ENCODE results near the gene SYCE3. TPM values are rescaled to one million over a fixed set of nuclear protein-coding genes. Genes with fewer than 3 reads are reported as not detected.

Gene SYCE3
- total and polyA plus RNA-seq, 2 experiments from 2014 or later: not detected

- H3K4me2 ChIP-seq: no peak overlapping the region
- no peak for ATAC-seq
- H3K4me1 ChIP-seq (ENCODE audit: insufficient read depth): no peaks in the 10 kb centered on the region; the same call in 1 of the 2 replicates
- H3K27ac Mint-ChIP-seq: no peak overlapping the region
- no peak for DNase-seq (ENCODE audit: low spot score)
- H3K9me2 ChIP-seq (ENCODE audit: insufficient read depth): no peaks in the 10 kb centered on the region
- peaks cover 13% of the 10 kb centered on the region for H3K4me1 Mint-ChIP-seq
- H3K36me3 ChIP-seq (ENCODE audit: insufficient read depth): no peaks in the 10 kb centered on the region
- 0 out of 2 replicates have a peak, but pooled peaks cover 8% of the 10 kb centered on the region for H3K27me3 ChIP-seq (ENCODE audit: insufficient read depth)
- peaks cover 20% of the 10 kb centered on the region for H3K27me3 Mint-ChIP-seq (ENCODE audit: insufficient read depth, low read depth, poor library complexity)
- H3K79me2 ChIP-seq (replicated peaks; ENCODE audit: insufficient read depth): no peaks in the 10 kb centered on the region
- no peak overlapping the region for H3K4me3 Mint-ChIP-seq
- no peaks in the 10 kb centered on the region; the same call in 1 of the 2 replicates for H3F3A ChIP-seq (replicated peaks; ENCODE audit: low read depth)
- H3K4me3 ChIP-seq: no peak overlapping the region
- no peaks in the 10 kb centered on the region for H3K36me3 Mint-ChIP-seq (ENCODE audit: low read depth)
- H2AFZ ChIP-seq: no peak overlapping the region
- TF ChIP-seq JUNB (IDR thresholded peaks at IDR 0.05; ENCODE audit: unreplicated experiment) (no peak), POLR2AphosphoS5 (IDR thresholded peaks at IDR 0.05; ENCODE audit: low read depth) (no peak), CTCF (conservative IDR thresholded peaks at IDR 0.05; ENCODE audit: low read depth in 2 of 2) (no peak), EZH2phosphoT487 (IDR thresholded peaks at IDR 0.05; ENCODE audit: unreplicated experiment) (no peak)
- no peak overlapping the region for H3K27ac ChIP-seq (ENCODE audit: low read depth)
- H4K20me1 ChIP-seq (replicated peaks; ENCODE audit: insufficient read depth): no peaks in the 10 kb centered on the region; the same call in 1 of the 2 replicates
- no peaks in the 10 kb centered on the region for H3K9me3 Mint-ChIP-seq
These were observed 48.8 kb upstream of the SYCE3 start for GRCh38 chr22:50611341-50612060.

- H3F3A ChIP-seq (replicated peaks; ENCODE audit: low read depth): no peaks in the 10 kb centered on the region; the same call in 1 of the 2 replicates
- Mint-ChIP-seq H3K27me3 (ENCODE audit: insufficient read depth, low read depth, poor library complexity) (peaks cover 29% of the 10 kb centered on the region), H3K36me3 (ENCODE audit: low read depth) (no peaks in the 10 kb centered on the region), H3K4me1 (peaks cover 13% of the 10 kb centered on the region), H3K9me3 (no peaks in the 10 kb centered on the region), H3K27ac (no peak overlapping the region), H3K4me3 (no peak overlapping the region)
- H2AFZ ChIP-seq: no peak overlapping the region
- no peaks in the 10 kb centered on the region for H3K79me2 ChIP-seq (replicated peaks; ENCODE audit: insufficient read depth)
- no peak overlapping the region for H3K4me3 ChIP-seq
- H3K4me2 ChIP-seq: no peak overlapping the region
- H3K9me2 ChIP-seq (ENCODE audit: insufficient read depth): no peaks in the 10 kb centered on the region
- peaks cover 15% of the 10 kb centered on the region for H3K27me3 ChIP-seq (ENCODE audit: insufficient read depth)
- no peak overlapping the region for H3K27ac ChIP-seq (ENCODE audit: low read depth)
- no peak for DNase-seq (ENCODE audit: low spot score)
- H3K36me3 ChIP-seq (ENCODE audit: insufficient read depth): no peaks in the 10 kb centered on the region
- H3K4me1 ChIP-seq (ENCODE audit: insufficient read depth): no peaks in the 10 kb centered on the region; the same call in 1 of the 2 replicates
- ATAC-seq: no peak
- H4K20me1 ChIP-seq (replicated peaks; ENCODE audit: insufficient read depth): no peaks in the 10 kb centered on the region; the same call in 1 of the 2 replicates
- TF ChIP-seq CREB1 (CRISPR knock-in tag; IDR thresholded peaks at IDR 0.05; ENCODE audit: low read depth): no peak
- TF ChIP-seq ZNF114 (CRISPR knock-in tag; IDR thresholded peaks at IDR 0.05): no peak
These were observed 47.9 kb upstream of the SYCE3 start for GRCh38 chr22:50610581-50610980.

GRCh38 chr22:50610041-50610451, 47.3 kb upstream of the SYCE3 start:
- Mint-ChIP-seq H3K27ac (no peak overlapping the region), H3K4me1 (peaks cover 13% of the 10 kb centered on the region), H3K9me3 (no peaks in the 10 kb centered on the region), H3K4me3 (no peak overlapping the region), H3K27me3 (ENCODE audit: insufficient read depth, low read depth, poor library complexity) (peaks cover 33% of the 10 kb centered on the region), H3K36me3 (ENCODE audit: low read depth) (no peaks in the 10 kb centered on the region)
- no peaks in the 10 kb centered on the region for H3K9me2 ChIP-seq (ENCODE audit: insufficient read depth)
- no peak overlapping the region for H3K27ac ChIP-seq (ENCODE audit: low read depth)
- no peaks in the 10 kb centered on the region for H3K36me3 ChIP-seq (ENCODE audit: insufficient read depth)
- DNase-seq (ENCODE audit: low spot score): no peak
- no peaks in the 10 kb centered on the region; the same call in 1 of the 2 replicates for H4K20me1 ChIP-seq (replicated peaks; ENCODE audit: insufficient read depth)
- no peak overlapping the region for H3K4me2 ChIP-seq
- H3K79me2 ChIP-seq (replicated peaks; ENCODE audit: insufficient read depth): no peaks in the 10 kb centered on the region
- no peaks in the 10 kb centered on the region; the same call in 1 of the 2 replicates for H3K4me1 ChIP-seq (ENCODE audit: insufficient read depth)
- no peak overlapping the region for H2AFZ ChIP-seq
- H3F3A ChIP-seq (replicated peaks; ENCODE audit: low read depth): no peaks in the 10 kb centered on the region; the same call in 1 of the 2 replicates
- ATAC-seq: no peak
- peaks cover 21% of the 10 kb centered on the region for H3K27me3 ChIP-seq (ENCODE audit: insufficient read depth)
- H3K4me3 ChIP-seq: no peak overlapping the region
- TF ChIP-seq ZNF331 (CRISPR knock-in tag; IDR thresholded peaks at IDR 0.05; ENCODE audit: low read depth) (no peak), ZNF462 (CRISPR knock-in tag; IDR thresholded peaks at IDR 0.05) (no peak), NANOG (IDR thresholded peaks at IDR 0.05; ENCODE audit: borderline replicate concordance) (no peak)

Measured in GM23338 (cell line).